ENCODE results near the gene TIMM9.
A peak's percentile ranks its signal among the peaks of the same experiment; 100 is the strongest.
"Not testable (repeated sequence)": the region's sequence is repeated elsewhere in the genome, so short reads cannot be mapped to it uniquely, and the experiment has no call there.

TIMM9 gene, protein sequence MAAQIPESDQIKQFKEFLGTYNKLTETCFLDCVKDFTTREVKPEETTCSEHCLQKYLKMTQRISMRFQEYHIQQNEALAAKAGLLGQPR

DNA sequence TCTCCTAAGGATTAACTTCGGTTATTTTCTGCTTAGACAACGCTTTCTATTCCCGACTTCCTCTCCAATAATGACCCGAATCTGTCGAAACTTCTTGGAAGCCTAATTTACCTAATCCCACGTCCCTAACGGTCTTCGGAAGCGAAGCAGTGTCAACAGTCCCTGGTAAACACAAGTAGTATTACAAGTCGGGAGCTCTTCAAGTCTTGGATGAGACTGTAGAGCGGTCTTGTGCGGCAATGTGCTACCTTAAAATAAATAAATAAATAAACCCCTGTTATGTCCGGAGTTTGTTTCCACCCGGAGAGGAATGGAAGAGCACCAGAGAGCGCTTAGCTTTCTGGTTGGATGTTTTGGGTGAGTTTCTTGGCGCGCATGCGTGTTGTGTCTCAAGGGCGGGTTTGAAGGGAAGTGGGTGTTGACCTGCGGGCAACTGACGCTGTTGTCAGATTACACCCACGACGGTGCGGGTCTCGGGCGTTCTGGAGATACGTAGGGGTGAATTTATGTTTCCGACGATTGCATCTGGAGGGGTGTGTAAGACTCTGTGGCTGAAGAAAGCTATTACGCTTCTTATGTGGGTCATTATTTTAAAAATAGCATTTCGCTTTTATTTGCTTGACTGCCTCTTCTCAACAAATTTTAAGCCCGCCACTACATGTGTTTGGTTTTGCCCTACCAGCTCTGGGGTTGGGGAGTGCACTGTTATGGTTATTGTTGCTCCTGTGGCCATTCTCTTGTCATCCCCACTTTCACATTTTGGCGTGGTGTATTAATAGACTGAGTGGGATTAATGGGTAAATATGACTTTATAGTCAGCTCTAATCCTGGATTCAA, at the start of gene TIMM9, which contains the start of gene KIAA0586:
TSS of gene TIMM9 (minus strand) at position 251 of the 837 bp plus-strand sequence. CDS start 15,586 bp downstream, outside the sequence.
TSS of gene KIAA0586 (plus strand) at position 439 of the 837 bp plus-strand sequence. CDS start 546 bp downstream, outside the sequence.
- peak; percentile 95 for DNase-seq (ENCODE audit: low read depth)

DNA sequence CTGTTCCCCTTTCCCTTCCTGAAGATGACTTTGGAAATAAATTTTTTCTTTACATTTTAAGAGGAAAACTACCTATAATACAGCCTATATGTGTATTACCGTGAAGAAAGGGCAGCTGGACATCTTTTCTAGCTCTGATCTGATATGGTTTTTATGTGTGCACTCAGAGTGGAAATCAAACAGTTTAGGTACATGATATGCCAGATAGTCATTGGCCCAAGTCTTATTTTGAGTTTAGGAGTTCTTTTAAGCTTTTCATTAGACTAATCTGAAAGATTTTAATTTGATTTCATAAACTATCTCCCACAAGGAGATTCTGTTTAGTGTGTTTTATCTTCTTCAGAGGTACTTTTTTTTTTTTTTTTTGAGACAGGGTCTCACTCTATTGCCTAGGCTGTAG, 49.0 kb upstream of the TIMM9 start:
- DNase-seq (ENCODE audit: low read depth): no peak

GRCh38 chr14:58469309-58469708, 42.0 kb upstream of the TIMM9 start:
- DNase-seq (ENCODE audit: low read depth): no peak

DNA sequence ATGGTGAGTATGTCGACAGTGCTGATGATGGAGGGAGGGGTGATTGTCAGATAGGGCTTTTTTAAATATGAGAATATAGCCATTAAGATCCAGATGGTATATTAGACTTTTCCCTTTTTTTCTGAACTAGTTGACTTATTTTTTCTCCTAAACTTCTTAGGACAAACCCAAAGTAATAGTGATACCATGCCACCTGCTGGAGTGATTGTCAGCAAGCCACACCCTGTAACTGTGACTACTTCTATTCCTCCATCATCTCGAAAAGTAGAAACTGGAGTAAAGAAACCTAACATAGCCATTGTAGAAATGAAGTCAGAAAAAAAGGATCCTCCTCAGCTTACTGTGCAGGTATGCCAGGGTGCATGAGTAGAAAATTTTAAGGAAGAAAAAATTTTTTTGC, 40.2 kb upstream of the TIMM9 start:
- no peak for DNase-seq (ENCODE audit: low read depth)

- DNase-seq (ENCODE audit: low read depth): no peak
Measured at GRCh38 chr14:58466459-58466858, 39.1 kb upstream of the TIMM9 start.

- no peak for DNase-seq (ENCODE audit: low read depth)
Measured at GRCh38 chr14:58465421-58465820, 38.1 kb upstream of the TIMM9 start.

DNA sequence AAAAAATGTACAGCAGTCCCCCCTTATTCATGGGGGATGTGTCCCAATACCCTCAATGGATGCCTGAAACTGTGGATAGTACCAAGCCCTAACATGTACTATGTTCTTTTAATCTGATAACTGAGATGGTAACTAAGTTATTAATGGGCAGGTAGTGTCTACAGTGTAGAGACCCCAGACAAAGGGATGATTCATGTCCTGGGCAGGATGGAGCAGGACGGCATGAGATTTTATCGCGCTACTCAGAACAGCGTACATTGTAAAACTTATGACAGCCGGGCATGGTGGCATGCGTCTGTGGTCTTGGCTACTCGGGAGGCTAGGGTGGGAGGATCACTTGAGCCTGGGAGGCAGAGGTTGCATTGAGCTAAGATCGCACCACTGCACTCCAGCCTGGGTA, 37.3 kb upstream of the TIMM9 start:
- DNase-seq (ENCODE audit: low read depth): no peak

DNA sequence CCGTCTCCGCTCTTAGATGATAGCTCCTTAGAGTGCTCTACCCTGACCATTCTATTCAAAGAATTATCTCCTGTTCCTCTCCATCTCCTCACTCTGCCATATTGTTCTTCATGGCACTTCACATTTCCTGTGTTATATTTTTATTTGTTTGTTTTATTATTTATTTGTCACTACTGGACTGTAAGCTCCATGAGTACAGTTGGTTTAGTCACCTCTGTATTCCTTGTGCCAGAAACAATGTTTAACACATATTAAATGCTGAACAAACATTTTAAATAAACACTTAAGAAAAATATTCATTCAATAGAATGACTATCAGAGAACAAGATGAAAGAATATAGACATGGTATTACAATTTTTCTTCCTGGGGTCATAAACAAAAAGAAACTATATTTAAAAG, 35.8 kb upstream of the TIMM9 start:
- no peak for DNase-seq (ENCODE audit: low read depth)

DNA sequence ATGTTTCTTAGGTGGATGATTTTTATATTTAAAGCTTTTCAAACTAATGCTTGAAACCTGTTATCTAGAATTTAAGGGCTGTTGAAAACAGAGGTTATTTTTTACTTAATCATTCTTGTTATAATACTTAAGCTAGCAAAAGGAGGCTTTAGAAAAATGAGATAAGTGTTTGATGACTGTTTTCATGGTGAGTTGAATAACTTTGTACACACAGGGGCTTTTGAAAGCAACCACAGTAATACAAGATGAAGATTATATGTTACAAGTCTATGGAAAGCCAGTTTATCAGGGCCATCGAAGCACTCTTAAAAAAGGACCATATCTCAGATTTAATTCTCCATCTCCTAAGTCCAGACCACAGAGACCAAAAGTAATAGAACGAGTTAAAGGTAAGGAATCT, 33.4 kb upstream of the TIMM9 start:
- no peak for DNase-seq (ENCODE audit: low read depth)

DNA sequence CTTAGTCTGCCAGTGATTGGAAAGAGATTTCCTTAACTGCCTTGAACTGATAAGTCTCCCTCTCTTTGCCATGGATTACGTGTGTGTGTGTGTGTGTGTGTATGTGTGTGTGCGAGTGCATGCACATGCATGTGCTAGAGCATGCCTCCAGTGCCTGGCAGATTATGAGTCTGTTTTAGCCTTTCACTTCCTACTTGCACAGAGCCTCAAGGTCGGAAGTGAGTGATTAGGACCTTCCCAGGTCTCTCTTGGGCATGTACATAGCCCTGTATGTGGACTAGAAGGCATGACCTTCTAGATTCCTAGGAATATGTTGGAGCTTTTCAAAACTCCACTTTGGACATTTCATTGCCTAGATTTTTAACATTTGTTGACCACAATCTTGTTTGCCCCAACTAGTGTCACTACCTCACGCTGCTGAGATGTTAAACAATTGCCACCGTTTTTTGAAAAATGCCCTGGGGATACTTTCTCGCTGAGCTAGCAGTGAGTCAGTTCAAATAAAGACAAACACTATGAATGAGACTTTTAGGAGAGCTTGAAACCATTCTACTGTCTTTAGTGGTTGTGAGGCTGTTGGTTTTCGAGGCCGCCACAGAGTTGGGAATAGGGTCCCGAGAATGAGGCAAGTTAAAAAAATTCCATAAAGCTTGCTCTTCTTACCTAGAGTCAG, 28.4 kb upstream of the TIMM9 start:
- DNase-seq (ENCODE audit: low read depth): no peak

DNA sequence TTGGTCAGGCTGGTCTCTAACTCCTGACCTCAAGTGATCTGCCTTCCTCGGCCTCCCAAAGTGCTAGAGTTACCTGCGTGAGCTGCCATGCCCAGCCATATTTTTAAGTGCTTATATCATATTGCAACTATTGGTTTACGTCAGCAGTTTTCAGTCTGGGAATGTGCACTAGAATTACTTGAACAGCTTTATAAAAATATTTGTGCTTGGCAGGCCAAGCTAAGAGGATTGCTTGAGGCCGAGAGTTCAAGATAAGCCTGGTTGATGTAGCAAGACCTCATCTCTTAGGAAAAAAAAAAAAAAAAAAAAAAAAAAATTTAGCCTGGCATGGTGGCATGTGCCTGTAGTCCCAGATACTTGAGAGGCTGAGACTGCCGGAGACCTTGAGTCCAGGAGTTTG, 17.3 kb upstream of the TIMM9 start:
- DNase-seq (ENCODE audit: low read depth): no peak

DNA sequence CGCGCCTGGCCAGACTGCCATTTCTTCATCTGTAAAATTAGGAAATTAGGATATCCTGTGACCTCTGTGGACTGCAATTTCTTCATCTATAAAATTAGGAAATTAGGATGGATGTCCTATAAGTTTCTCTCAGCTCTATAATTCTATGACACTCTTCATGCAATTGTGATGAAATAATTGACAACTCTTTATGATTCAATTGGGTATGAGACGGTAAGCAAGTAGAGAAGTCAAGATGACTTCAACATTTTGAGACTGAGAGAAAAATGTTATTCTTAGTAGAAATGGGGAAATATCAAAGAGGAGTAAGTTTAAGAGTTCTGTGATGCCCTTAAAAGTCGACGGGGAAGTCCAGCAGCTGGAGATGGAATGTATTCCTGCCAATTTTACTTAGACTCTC, 12.1 kb upstream of the TIMM9 start:
- no peak for DNase-seq (ENCODE audit: low read depth)

- no peak for DNase-seq (ENCODE audit: low read depth)
Measured at GRCh38 chr14:58430156-58430555, 2.8 kb upstream of the TIMM9 start.

DNA sequence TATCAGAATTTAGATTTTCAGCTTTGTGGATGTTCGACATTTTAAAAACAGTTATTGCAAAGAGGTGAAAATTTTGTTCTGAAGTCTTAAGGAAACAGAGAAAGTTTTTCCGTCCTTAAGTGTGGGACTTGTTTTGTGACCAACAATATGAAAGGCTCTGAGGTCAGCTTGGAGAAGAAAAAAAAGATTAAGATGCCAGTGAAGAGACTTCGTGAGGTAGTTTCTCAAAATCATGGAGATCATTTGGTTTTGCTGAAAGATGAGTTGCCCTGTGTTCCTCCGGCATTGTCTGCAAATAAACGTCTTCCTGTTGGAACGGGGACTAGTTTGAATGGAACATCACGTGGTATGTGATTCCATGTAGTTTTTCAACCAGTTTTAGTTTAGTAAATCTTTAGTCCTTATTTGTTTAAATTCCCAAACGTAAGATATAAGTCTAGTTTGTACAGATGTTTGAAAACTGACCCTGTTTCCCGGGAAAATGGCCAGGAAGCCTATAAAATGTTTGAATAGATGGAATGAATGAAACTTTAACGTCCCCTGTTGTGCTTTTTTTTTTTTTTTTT, 870 bp upstream of the TIMM9 start:
- DNase-seq (ENCODE audit: low read depth): no peak

DNA sequence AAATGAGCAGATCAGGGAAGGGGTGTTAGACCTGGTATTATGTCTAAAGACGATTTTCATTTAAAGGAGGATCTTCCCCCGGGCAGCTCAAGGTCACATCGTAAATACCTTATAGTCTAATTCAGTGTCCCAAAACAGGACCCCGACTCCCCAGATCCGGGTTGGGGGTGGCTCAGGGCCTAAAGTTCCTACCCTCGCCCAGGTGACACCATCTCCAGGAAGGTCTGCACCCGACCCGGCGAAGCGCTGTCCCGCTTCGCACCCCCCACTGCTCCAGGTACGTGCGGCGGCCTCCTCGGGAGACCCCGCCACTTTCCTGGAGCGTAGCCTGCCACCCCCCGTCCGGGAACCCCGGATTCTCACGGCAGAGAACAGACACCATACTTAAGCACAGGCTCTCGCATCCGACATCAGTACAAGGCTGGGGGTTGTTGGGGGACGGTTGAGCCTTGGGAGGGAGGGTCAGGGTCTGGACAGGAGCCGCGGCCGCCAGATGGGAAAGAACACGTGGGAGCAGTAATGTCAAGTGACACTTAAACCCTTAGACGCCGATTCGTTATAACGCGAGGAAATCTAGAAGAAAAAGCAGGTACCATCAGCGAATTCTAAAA, 556 bp downstream of the TIMM9 start:
- peak; percentile 48 for DNase-seq (ENCODE audit: low read depth)

DNA sequence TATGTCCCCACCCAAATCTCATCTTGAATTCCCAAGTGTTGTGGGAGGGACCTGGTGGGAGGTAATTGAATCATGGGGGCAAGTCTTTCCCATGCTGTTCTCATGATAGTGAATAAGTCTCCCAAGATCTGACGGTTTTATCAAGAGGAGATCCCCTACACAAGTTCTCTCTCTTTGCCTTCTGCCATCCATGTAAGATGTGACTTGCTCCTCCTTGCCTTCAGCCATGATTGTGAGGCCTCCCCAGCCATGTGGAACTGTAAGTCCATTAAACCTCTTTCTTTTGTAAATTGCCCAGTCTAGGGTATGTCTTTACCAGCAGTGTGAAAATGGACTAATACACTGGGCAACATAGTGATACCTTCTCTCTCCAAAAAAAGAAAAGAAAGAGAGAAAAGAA, 10.4 kb downstream of the TIMM9 start:
- not testable (repeated sequence) for DNase-seq (ENCODE audit: low read depth)

GRCh38 chr14:58415636-58416547, 11.4 kb downstream of the TIMM9 start:
- DNase-seq (ENCODE audit: low read depth): no peak

DNA sequence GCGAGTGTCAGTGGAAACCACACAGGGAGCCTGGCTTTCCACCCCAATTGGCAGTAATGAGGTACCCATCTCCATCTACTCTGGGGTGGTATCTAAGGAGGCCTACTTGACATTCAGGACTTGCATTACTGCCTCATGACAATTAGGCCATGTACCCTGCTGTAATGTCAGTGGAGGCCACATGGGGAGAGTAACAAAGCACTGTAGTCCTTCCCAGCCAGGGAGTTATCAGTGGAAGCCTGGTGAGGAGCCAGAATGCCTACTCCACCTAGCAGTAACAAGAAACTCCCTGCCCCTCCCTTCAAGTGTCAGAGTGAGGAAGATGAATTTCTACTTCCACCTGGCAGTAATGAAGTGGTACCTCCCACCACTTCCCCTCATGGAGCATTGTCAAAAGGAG, 12.5 kb downstream of the TIMM9 start:
- no peak for DNase-seq (ENCODE audit: low read depth)

- DNase-seq (ENCODE audit: low read depth): no peak
Measured at GRCh38 chr14:58408681-58409215, 18.6 kb downstream of the TIMM9 start.

DNA sequence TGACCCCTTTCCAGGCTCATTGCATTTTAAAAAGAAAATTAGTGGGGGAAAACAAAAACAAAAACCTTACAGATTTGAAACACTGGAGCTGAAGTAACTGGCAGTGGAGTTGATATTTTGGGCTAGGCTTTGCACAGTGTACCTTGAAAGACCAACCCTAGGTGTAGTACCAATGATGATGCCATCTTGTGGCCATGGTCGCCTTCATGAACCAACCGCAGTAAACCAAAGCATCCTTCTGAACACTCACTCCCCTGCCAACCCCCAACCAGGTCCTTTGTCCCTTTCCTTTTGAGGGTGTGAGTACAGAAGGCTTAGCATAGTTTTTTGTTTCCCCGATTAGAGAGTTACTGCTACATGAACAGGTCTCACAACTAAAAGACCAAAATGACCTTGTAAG, 25.7 kb downstream of the TIMM9 start:
- no peak for DNase-seq (ENCODE audit: low read depth)

DNA sequence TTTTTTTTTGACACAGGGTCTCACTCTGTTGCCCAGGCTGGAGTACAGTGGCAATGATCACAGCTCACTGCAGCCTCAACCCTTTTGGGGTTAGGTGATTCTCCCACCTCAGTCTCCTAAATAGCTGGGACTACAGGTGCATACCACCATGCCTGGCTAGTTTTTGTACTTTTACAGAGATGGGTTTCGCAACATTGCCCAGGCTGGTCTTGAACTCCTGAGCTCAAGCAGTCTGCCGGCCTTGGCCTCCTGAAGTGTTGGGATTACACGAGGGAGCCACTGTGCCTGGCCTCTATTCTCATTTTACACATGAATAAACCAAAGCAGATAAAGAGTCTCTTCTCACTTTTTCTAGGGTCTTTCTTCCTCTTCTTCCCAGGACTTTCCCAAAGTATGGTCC, 28.4 kb downstream of the TIMM9 start:
- no peak for DNase-seq (ENCODE audit: low read depth)

Data from activated T-cell treated with anti-CD3 and anti-CD28 coated beads for 24 hours (primary cell).